GM21528 (cell line): ENCODE data around the gene TCERG1L.

Source experiments
- ATAC-seq: cut with Tn5 transposase; IDR thresholded peaks from one replicate; pipeline ENCODE4 v1.9.1; 2021; ENCODE audit warnings: mild to moderate bottlenecking, moderate library complexity; ENCODE audit not compliant: unreplicated experiment, low FRiP score

The TCERG1L gene

DNA sequence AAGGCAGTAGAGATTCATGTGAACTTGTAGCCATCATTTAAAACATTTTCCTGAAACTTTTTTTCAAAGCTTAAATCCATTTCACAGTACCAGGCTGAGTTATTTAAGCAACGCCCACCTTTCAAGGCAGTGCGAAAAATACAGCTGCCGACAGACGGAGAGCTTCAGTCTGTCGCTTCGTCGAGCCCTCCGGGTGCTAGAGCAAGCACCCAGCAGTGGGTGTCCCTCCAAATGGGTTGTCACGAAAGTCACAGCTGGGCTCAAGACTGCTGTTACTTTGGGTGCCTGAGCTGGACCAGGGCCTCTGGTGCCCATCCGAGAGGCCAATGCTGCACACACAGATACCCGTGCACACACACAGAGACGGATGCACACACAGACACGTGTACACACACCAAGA, 135.6 kb downstream of the TCERG1L start:
- no peak for ATAC-seq

GRCh38 chr10:131174651-131175540, 136.6 kb downstream of the TCERG1L start:
- no peak for ATAC-seq

DNA sequence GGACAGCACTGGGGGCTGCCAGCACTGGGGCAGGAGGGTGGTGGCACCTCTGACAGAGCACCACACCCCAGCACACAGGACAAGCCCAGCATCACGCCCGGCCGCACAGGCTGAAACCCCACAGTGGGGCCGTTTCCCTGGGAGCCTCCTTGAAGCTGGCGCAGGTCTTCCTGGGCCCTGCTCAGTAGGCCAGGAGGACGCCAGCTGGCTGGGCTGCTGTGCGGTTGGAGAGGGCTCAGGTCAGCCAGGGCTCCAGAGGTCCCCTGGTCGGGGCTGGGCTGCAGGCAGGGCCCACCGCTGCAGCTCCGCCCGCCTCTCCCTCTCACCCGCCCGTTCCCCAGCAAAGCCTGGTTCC, 137.3 kb downstream of the TCERG1L start:
- no peak for ATAC-seq

GRCh38 chr10:131173484-131174210, 137.9 kb downstream of the TCERG1L start:
- no peak for ATAC-seq

GRCh38 chr10:131172433-131172832, 139.1 kb downstream of the TCERG1L start:
- ATAC-seq, result no peak

DNA sequence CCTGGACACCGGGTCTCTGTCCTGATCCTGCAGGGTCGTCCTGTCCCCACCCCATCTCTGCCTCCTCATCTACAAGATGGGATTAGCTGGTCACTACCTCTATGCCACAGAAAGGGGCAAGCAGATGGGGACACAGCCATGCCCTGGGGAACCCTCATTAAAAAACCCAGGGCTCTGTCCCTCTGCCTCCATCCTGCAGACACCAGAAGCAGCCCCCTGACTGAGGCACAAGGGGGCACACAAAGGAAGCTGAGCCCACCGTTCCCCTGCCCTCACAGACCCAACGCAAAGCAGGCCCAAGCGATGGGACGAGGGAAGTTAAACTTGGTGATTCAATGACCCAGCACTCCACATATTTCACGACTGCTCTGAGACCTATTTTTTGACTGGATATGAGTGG, 142.4 kb downstream of the TCERG1L start:
- ATAC-seq, result no peak

GRCh38 chr10:131168238-131168875, 143.2 kb downstream of the TCERG1L start:
- ATAC-seq, result no peak

DNA sequence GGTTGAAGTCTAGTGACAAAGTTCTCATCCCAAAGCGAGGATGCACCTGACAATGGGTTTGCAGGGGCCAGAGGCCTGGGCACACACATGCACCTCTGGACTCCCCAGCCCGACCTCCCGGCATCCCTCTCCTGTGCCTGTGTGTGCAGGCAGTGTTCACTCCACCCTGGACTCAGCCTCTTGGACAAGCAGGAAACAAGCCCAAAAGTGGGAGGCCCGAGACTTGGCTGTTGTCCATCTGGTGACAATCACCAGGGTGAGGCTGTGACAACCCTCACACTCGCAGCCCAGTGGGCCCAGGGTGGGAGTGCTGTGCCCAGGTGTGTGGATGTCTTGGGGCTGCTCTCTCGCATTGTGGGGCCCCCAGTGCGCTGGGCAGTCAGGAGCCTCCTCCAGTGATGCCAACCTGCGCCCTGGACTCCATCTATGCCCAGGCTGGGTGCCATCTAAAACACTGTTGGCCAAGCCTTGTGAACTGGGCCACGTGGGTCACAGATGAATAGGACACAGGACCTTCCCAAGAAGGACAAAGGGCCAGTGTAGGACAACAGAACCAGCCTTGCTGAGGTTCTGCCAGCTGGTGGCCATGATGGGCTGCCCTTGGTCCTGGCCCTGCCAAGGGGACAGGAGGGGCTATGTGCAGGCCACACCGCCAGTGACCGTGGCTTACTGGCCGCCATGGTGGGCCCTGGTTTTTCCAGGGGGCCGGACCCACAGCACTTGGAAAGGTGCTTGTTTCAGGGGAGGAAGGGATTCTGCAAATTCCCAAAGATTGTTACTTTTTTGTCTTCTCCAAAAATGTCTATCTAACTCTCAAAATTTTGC, 144.3 kb downstream of the TCERG1L start:
- ATAC-seq, result no peak

- ATAC-seq, result no peak
Measured at GRCh38 chr10:131166486-131166885, 145.0 kb downstream of the TCERG1L start.

GRCh38 chr10:131165092-131165491, 146.4 kb downstream of the TCERG1L start:
- no peak for ATAC-seq

GRCh38 chr10:131162866-131163843, 148.4 kb downstream of the TCERG1L start:
- ATAC-seq, result no peak

DNA sequence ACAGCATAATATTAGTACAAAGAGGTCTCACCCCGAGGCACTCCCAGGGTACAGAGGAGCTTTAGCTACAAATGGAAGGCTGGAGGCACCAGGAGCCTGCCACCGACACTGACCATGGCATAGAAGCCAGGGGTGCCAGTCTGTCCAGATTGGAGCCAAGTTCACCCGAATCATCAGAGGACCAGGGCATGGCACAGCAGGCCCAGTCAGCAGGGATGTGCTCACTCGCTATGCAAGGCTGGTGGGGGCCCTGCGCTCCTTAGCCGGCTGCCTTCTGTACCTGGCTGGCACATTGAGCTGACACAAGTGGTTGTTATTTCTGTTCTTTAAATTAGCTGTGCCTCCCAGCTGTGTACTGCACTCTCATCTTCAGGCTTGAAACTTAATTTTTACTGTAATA, 149.3 kb downstream of the TCERG1L start:
- ATAC-seq, result no peak

- ATAC-seq, result no peak
Measured at GRCh38 chr10:131161087-131161486, 150.4 kb downstream of the TCERG1L start.

GRCh38 chr10:131160219-131160875, 151.2 kb downstream of the TCERG1L start:
- no peak for ATAC-seq

GRCh38 chr10:131159771-131160170, 151.8 kb downstream of the TCERG1L start:
- ATAC-seq, result no peak

DNA sequence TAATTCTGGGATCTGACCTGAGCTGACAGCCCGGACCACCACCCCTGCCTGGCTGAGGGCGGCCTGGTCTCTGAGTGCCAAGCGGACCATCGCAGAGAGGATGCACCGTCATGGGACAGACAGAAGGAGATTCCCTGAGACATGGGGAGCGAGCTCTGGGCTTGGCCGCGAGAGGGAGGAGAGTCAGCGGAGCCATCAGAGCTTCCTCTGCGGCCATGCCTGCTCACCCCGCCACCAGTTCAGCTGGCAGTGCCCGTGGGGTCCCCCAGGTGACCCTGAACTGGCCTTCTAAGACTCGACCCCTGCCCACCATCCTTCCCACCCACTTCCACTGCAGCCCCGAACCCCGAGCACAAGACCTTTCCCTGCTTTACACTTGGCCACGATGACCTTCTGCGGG, 152.8 kb downstream of the TCERG1L start:
- no peak for ATAC-seq

DNA sequence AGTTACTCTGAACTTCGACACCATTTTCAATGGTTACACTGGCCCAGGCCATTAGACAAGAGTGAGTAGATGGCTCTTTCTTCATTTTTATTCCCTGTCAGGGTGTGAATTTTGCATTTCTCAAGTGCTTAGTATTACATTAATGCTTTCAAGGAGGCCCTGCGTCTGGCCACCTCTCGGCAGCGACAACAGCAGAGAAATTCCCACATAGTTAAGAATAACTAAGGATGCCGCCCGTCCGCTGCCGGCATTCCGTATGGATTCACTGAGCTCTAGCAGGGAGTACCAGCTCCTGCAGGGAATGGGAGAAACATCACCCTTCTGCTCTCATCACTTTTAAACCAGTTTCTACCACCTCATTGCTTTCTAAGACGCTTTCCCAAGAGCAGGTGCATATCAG, 153.6 kb downstream of the TCERG1L start:
- no peak for ATAC-seq

- ATAC-seq, result no peak
Measured at GRCh38 chr10:131155876-131156230, 155.7 kb downstream of the TCERG1L start.
